ENCODE results near the gene RESF1.

The RESF1 gene

GRCh38 chr12:31962076-31962475, 2.9 kb downstream of the RESF1 start:
- no CpG with 5 or more reads among the region's 4 CpGs for WGBS, 2 experiments (ENCODE audit: insufficient coverage in 2 of 2)
- peaks cover 66% of the 10 kb centered on the region for H3K36me3 ChIP-seq (ENCODE audit: control insufficient read depth, insufficient read depth, low read length)
- H3K9me3 ChIP-seq (ENCODE audit: control insufficient read depth, low read length), result no peaks in the 10 kb centered on the region
- H3K27ac ChIP-seq (ENCODE audit: low read depth, low read length, severe bottlenecking), result no peak overlapping the region
- peaks cover 8% of the 10 kb centered on the region for H3K4me1 ChIP-seq (ENCODE audit: control insufficient read depth, insufficient read depth, low read length, poor library complexity, severe bottlenecking)
- peak overlapping the region; percentile 67 for H3K4me3 ChIP-seq (ENCODE audit: extremely low read depth, insufficient read depth, low read length, poor library complexity, severe bottlenecking)

DNA sequence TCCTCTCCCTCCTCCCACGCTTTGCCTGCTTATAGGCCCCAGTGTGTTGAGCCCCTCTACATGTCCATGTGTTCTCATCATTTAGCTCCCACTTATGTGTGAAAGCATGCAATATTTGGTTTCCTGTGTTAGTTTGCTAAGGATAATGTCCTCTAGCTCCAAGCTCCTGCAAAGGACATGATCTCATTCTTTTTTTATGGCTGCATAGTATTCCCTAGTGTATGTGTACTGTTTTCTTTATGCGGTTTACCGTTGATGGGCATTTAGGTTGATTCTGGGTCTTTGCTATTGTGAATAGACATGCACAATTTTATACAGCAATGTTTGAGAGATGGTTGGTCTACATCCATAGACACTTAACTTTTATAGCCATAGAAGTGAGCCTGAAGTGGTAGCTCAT, 5.1 kb downstream of the RESF1 start:
- Histone ChIP-seq H3K36me3 (ENCODE audit: control insufficient read depth, insufficient read depth, low read length) (peaks cover 75% of the 10 kb centered on the region), H3K9me3 (ENCODE audit: control insufficient read depth, low read length) (peaks cover 2% of the 10 kb centered on the region), H3K4me3 (ENCODE audit: extremely low read depth, insufficient read depth, low read length, poor library complexity, severe bottlenecking) (no peak overlapping the region), H3K27ac (ENCODE audit: low read depth, low read length, severe bottlenecking) (no peak overlapping the region), H3K4me1 (ENCODE audit: control insufficient read depth, insufficient read depth, low read length, poor library complexity, severe bottlenecking) (peaks cover 5% of the 10 kb centered on the region)
- WGBS, 2 experiments (ENCODE audit: insufficient coverage in 2 of 2), result no CpG with 5 or more reads among the region's 3 CpGs

DNA sequence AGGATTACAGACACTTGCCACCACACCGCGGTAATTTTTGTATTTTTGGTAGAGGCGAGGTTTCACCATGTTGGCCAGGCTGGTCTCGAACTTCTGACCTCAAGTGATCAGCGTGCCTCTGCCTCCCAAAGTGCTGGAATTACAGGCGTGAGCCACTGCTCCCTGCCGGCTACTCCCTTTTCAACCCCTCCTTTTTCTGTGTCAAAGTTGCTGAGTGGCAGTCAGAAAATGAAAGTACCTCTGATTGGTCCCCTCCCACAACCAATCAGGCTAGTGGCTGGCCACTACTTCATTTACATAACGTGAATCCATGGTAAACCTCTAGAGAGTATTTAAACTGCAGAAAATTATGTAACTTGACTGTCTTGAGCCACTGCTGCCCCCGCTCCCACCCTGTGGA, 5.9 kb downstream of the RESF1 start:
- H3K36me3 ChIP-seq (ENCODE audit: control insufficient read depth, insufficient read depth, low read length), result peaks cover 83% of the 10 kb centered on the region
- H3K27ac ChIP-seq (ENCODE audit: low read depth, low read length, severe bottlenecking), result no peak overlapping the region
- peaks cover 5% of the 10 kb centered on the region for H3K4me1 ChIP-seq (ENCODE audit: control insufficient read depth, insufficient read depth, low read length, poor library complexity, severe bottlenecking)
- H3K4me3 ChIP-seq (ENCODE audit: extremely low read depth, insufficient read depth, low read length, poor library complexity, severe bottlenecking), result no peak overlapping the region
- 95 to 96% methylated on average over 4 to 8 of the region's 9 CpGs for WGBS, 2 experiments (ENCODE audit: insufficient coverage in 2 of 2)
- H3K9me3 ChIP-seq (ENCODE audit: control insufficient read depth, low read length), result peaks cover 7% of the 10 kb centered on the region

- WGBS, 2 experiments (ENCODE audit: insufficient coverage in 2 of 2), result 57 to 61% methylated on average over 4 to 5 of the region's 5 CpGs
- no peak overlapping the region for H3K4me3 ChIP-seq (ENCODE audit: extremely low read depth, insufficient read depth, low read length, poor library complexity, severe bottlenecking)
- H3K36me3 ChIP-seq (ENCODE audit: control insufficient read depth, insufficient read depth, low read length), result peaks cover 85% of the 10 kb centered on the region
- no peak overlapping the region for H3K27ac ChIP-seq (ENCODE audit: low read depth, low read length, severe bottlenecking)
- H3K9me3 ChIP-seq (ENCODE audit: control insufficient read depth, low read length), result peaks cover 20% of the 10 kb centered on the region
- no peaks in the 10 kb centered on the region for H3K4me1 ChIP-seq (ENCODE audit: control insufficient read depth, insufficient read depth, low read length, poor library complexity, severe bottlenecking)
Observed at GRCh38 chr12:31966558-31967205, 7.5 kb downstream of the RESF1 start.

DNA sequence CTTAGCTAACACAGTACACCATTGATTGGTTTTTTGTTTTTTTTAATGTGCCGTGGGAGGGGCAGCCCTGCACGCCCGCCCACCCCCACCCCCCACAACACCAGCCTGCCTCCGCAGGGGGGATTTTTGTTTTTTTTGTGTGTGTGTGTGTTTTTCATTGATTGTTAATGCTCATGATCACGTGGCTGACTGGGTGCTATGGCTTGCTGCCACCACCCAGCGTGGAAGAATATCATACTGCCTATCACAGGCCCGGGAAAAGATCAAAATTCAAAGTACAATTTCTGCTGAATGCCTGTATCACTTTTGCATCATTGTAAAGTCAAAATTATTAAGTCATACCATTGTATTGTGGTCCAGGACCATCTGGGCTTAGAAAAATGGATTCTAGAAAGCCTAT, 8.3 kb downstream of the RESF1 start:
- H3K36me3 ChIP-seq (ENCODE audit: control insufficient read depth, insufficient read depth, low read length), result peaks cover 86% of the 10 kb centered on the region
- 100% methylated on average over 2 of the region's 7 CpGs; no CpG with 5 or more reads in 1 of the 2 experiments for WGBS, 2 experiments (ENCODE audit: insufficient coverage in 2 of 2)
- H3K9me3 ChIP-seq (ENCODE audit: control insufficient read depth, low read length), result peaks cover 25% of the 10 kb centered on the region

GRCh38 chr12:31970199-31970598, 11.0 kb downstream of the RESF1 start:
- Histone ChIP-seq H3K36me3 (ENCODE audit: control insufficient read depth, insufficient read depth, low read length) (peaks cover 86% of the 10 kb centered on the region), H3K4me3 (ENCODE audit: extremely low read depth, insufficient read depth, low read length, poor library complexity, severe bottlenecking) (no peak overlapping the region), H3K27ac (ENCODE audit: low read depth, low read length, severe bottlenecking) (no peak overlapping the region), H3K4me1 (ENCODE audit: control insufficient read depth, insufficient read depth, low read length, poor library complexity, severe bottlenecking) (no peaks in the 10 kb centered on the region), H3K9me3 (ENCODE audit: control insufficient read depth, low read length) (peaks cover 25% of the 10 kb centered on the region)

More for the DNA sequence above, 8.3 kb downstream of the RESF1 start:
- H3K4me3 ChIP-seq (ENCODE audit: extremely low read depth, insufficient read depth, low read length, poor library complexity, severe bottlenecking), result no peak overlapping the region
- H3K27ac ChIP-seq (ENCODE audit: low read depth, low read length, severe bottlenecking), result no peak overlapping the region
- no peaks in the 10 kb centered on the region for H3K4me1 ChIP-seq (ENCODE audit: control insufficient read depth, insufficient read depth, low read length, poor library complexity, severe bottlenecking)

DNA sequence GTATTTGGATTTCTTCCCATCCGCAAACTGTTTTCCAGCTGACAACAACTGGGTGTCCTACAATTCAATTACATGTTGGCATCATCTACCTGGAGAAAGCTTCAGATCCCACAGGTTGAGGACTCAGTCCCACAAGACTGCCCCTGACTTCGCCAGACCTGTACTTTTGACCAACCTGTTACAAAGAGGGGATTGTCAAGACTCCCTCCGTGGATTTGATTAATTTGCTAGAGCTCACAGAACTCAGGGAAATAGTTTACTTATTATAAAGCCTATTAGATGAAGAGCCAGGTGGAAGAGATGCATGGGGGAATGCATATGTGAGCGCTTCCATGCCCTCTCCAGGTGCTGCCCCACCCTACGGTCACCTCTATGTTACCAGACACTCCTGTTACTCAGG, 14.6 kb downstream of the RESF1 start:
- Histone ChIP-seq H3K4me1 (ENCODE audit: control insufficient read depth, insufficient read depth, low read length, poor library complexity, severe bottlenecking) (no peaks in the 10 kb centered on the region), H3K36me3 (ENCODE audit: control insufficient read depth, insufficient read depth, low read length) (peaks cover 96% of the 10 kb centered on the region), H3K4me3 (ENCODE audit: extremely low read depth, insufficient read depth, low read length, poor library complexity, severe bottlenecking) (no peak overlapping the region), H3K27ac (ENCODE audit: low read depth, low read length, severe bottlenecking) (no peak overlapping the region), H3K9me3 (ENCODE audit: control insufficient read depth, low read length) (peaks cover 29% of the 10 kb centered on the region)
- WGBS, 2 experiments (ENCODE audit: insufficient coverage in 2 of 2), result 98 to 100% methylated on average over 3 to 4 of the region's 5 CpGs

- Histone ChIP-seq H3K9me3 (ENCODE audit: control insufficient read depth, low read length) (peaks cover 32% of the 10 kb centered on the region), H3K4me3 (ENCODE audit: extremely low read depth, insufficient read depth, low read length, poor library complexity, severe bottlenecking) (no peak overlapping the region), H3K27ac (ENCODE audit: low read depth, low read length, severe bottlenecking) (no peak overlapping the region), H3K4me1 (ENCODE audit: control insufficient read depth, insufficient read depth, low read length, poor library complexity, severe bottlenecking) (no peaks in the 10 kb centered on the region), H3K36me3 (ENCODE audit: control insufficient read depth, insufficient read depth, low read length) (peaks cover 96% of the 10 kb centered on the region)
- 90 to 100% methylated on average over 2 to 3 of the region's 5 CpGs for WGBS, 2 experiments (ENCODE audit: insufficient coverage in 2 of 2)
Observed at GRCh38 chr12:31974673-31975072, 15.5 kb downstream of the RESF1 start.

- Histone ChIP-seq H3K36me3 (ENCODE audit: control insufficient read depth, insufficient read depth, low read length) (peaks cover 85% of the 10 kb centered on the region), H3K4me1 (ENCODE audit: control insufficient read depth, insufficient read depth, low read length, poor library complexity, severe bottlenecking) (peaks cover 4% of the 10 kb centered on the region), H3K9me3 (ENCODE audit: control insufficient read depth, low read length) (peaks cover 58% of the 10 kb centered on the region), H3K4me3 (ENCODE audit: extremely low read depth, insufficient read depth, low read length, poor library complexity, severe bottlenecking) (no peak overlapping the region), H3K27ac (ENCODE audit: low read depth, low read length, severe bottlenecking) (no peak overlapping the region)
- 96 to 97% methylated on average over 6 to 8 of the region's 13 CpGs for WGBS, 2 experiments (ENCODE audit: insufficient coverage in 2 of 2)
Observed at GRCh38 chr12:31984806-31985591, 25.8 kb downstream of the RESF1 start.

DNA sequence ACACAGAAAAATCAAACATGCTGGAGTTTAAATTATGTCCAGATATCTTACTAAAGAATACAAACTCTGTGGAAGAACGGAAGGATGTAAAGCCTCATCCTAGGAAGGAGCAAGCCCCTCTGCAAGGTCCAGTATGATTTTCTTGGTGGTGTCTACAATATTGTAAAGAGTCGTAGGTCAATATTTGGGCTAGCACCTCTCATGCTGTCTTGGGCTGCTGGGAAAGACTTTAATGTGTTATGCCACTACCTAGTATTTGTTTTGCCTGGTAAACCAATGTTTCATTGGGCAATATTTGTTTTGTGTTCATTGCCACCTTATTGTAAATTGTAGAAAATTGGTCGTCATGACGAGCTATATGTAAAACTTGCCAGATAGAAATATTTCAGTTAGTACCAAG, 26.6 kb downstream of the RESF1 start:
- Histone ChIP-seq H3K4me1 (ENCODE audit: control insufficient read depth, insufficient read depth, low read length, poor library complexity, severe bottlenecking) (peaks cover 6% of the 10 kb centered on the region), H3K4me3 (ENCODE audit: extremely low read depth, insufficient read depth, low read length, poor library complexity, severe bottlenecking) (no peak overlapping the region), H3K36me3 (ENCODE audit: control insufficient read depth, insufficient read depth, low read length) (peaks cover 82% of the 10 kb centered on the region), H3K9me3 (ENCODE audit: control insufficient read depth, low read length) (peaks cover 52% of the 10 kb centered on the region), H3K27ac (ENCODE audit: low read depth, low read length, severe bottlenecking) (no peak overlapping the region)
- WGBS, 2 experiments (ENCODE audit: insufficient coverage in 2 of 2), result 90 to 93% methylated on average over 4 of the region's 4 CpGs
